Mesodermal cell (in vitro differentiated cells): ENCODE measurements around the gene PROKR1.

Source experiments
- H3K27ac ChIP-seq: 2 replicates; pipeline ENCODE4 v1.7.0; 2013; ENCODE audit warnings: mild to moderate bottlenecking, low read depth, low read length, moderate library complexity; ENCODE audit not compliant: severe bottlenecking
- H3K36me3 ChIP-seq: 2 replicates; pipeline ENCODE4 v1.7.1; 2013; ENCODE audit warnings: mild to moderate bottlenecking, low read length, moderate library complexity; ENCODE audit not compliant: control insufficient read depth, insufficient read depth
- H3K4me1 ChIP-seq: one replicate; pipeline ENCODE4 v1.7.1; 2013; ENCODE audit warnings: mild to moderate bottlenecking, low read length; ENCODE audit not compliant: insufficient read depth, control insufficient read depth, poor library complexity, severe bottlenecking
- H3K4me3 ChIP-seq: 2 replicates; pipeline ENCODE4 v1.7.0; 2013; ENCODE audit warnings: low read length, control low read depth, mild to moderate bottlenecking; ENCODE audit not compliant: insufficient read depth, poor library complexity, severe bottlenecking; ENCODE audit errors: extremely low read depth
- H3K9me3 ChIP-seq: 2 replicates; pipeline ENCODE4 v1.7.1; 2013; ENCODE audit warnings: mild to moderate bottlenecking, low read length, moderate library complexity; ENCODE audit not compliant: control insufficient read depth
- WGBS, 2 experiments: methylation state at CpG; one replicate each; pipeline ENCODE4 v1.1.5; 2013; ENCODE audit warnings: missing lambda C conversion rate in 2 of 2; ENCODE audit not compliant: insufficient coverage in 2 of 2; 5-methylcytosine and 5-hydroxymethylcytosine counted together

The PROKR1 gene

DNA sequence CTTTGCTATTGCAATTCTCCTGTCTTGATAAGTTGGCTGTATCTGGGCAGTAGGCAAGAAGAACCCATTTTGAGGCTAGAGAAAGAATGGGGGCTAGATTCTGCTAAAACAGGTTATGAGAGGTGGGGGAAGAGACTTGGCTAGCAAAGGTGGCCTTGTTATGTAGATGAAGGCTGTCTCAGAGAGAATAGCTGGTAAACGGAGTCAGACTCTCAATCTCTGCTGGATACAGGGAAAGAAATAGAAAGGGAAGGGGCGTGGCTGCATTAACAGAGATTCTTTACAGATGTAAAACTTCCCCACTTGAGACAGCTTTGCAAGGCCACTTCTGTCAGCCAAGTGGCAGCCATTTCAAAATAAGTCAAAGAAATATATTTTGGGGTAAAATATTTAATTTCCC lies 53.2 kb downstream of the PROKR1 start:
- no CpG with 5 or more reads among the region's 2 CpGs for WGBS, 2 experiments
- Histone ChIP-seq H3K36me3 (no peaks in the 10 kb centered on the region), H3K4me1 (no peaks in the 10 kb centered on the region), H3K9me3 (peaks cover 7% of the 10 kb centered on the region), H3K27ac (no peak overlapping the region), H3K4me3 (no peak overlapping the region)

DNA sequence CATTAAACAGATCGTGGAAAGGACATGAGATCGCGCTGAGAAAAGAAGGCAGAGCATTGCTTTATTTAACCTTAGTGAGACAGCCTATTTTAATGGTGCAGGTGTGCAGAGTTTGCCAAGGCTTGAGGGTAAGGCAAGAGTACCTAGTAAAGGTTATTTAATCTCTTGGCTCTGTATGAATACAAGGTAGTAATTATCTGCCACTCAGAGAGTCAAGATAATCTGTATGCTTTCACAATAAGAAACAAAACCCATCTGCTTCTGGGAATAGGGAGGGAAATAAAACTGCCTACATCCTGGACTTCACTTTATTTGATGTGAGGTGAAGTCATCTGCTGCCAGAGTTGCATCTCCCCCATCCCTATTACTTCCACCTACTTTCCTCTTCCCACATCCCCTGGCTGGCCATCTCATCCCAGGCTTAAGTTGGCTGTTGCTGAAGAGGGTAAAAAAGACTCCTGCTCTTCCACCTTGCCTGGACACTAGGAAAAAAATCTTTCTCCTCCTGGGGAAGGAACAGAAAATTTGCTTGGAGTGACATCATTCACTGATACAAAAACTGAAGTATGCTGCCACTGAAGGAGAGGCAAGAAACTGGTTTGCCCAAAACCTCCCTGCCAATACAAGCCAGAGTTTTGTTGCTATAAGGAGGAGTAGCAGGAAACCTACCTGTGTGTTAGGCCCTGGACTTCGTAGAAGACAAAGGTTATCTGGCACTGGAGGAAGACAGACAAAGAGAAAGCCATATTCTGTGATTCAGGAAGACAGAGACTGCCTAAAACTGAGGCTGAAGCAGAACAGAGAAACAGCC lies 55.4 kb downstream of the PROKR1 start:
- Histone ChIP-seq H3K4me1 (no peaks in the 10 kb centered on the region), H3K36me3 (no peaks in the 10 kb centered on the region), H3K9me3 (peaks cover 7% of the 10 kb centered on the region), H3K4me3 (no peak overlapping the region), H3K27ac (no peak overlapping the region)
- WGBS, 2 experiments: 93 to 100% methylated on average over 3 to 4 of the region's 4 CpGs

DNA sequence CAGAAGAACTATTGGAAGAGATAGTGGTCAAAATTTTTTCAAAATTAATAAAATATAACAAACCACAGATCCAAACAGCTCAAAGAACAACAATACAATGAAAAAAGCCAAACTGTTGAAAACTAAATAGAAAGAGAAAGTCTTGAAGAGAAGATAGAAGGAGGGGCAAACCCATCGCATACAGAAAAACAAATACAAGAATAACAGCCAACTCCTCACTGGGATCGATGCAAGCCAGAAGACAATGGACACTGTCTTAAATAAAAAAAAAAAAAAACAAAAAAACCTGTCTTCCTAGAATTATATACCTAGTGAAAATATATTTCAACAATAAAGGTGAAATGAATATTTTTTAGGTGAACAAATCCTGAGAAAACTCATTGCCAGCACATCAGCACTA lies 57.2 kb downstream of the PROKR1 start:
- H3K36me3 ChIP-seq: no peaks in the 10 kb centered on the region
- no CpG with 5 or more reads among the region's 2 CpGs for WGBS, 2 experiments
- H3K27ac ChIP-seq: no peak overlapping the region
- peaks cover 7% of the 10 kb centered on the region for H3K9me3 ChIP-seq
- no peak overlapping the region for H3K4me3 ChIP-seq
- no peaks in the 10 kb centered on the region for H3K4me1 ChIP-seq

DNA sequence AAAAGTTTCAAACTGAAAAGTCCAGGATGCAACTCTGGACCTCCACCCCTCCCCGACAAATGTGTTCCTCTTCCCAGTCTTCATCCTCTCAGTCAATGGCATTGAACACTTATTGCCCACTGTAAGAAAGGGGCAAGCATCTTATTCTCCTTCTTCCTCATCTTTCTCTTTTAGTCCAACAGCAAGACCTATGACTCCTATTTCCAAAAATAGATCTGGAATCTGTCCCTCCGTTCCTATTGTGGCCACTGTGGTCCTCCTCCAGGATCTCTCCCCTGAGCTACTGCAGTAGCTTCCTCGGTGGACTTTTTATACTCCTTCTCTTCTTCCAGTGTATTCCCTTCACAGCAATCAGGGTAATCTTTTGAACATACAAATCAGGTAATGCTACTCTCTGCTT lies 63.3 kb downstream of the PROKR1 start:
- H3K4me3 ChIP-seq: no peak overlapping the region
- no peak overlapping the region for H3K27ac ChIP-seq
- H3K4me1 ChIP-seq: no peaks in the 10 kb centered on the region
- H3K9me3 ChIP-seq: no peaks in the 10 kb centered on the region
- WGBS, 2 experiments: 86 to 94% methylated on average over 3 of the region's 3 CpGs
- H3K36me3 ChIP-seq: no peaks in the 10 kb centered on the region
